ENCODE measurements around the gene FCGBP.

GRCh38 chr19:39969266-39969665, 34.8 kb upstream of the FCGBP start:
- TF ChIP-seq CTCF (conservative IDR thresholded peaks at IDR 0.05; ENCODE audit: low read depth, low read length) (no peak), EZH2 (IDR thresholded peaks at IDR 0.05; ENCODE audit: borderline replicate concordance, low read depth, low read length, poor library complexity, severe bottlenecking) (no peak)

All from A673 (cell line).